Ascending aorta (tissue), 2 donors: ENCODE measurements around the gene MFSD2A. TPM values are rescaled to one million over a fixed set of nuclear protein-coding genes. Genes with fewer than 3 reads are reported as not detected.

Experiments
- DNase-seq, 2 donors: peaks; one replicate each; pipeline ENCODE4 v3.0.0-alpha.2; 2019; ENCODE audit warnings: low spot score in 2 of 2
- H3K27ac ChIP-seq, 2 donors: fragments of 200-600 bp; sonication (generic); one replicate each; pipeline ENCODE4 v1.5.1; 2016 to 2017; ENCODE audit warnings: mild to moderate bottlenecking in 1 of 2
- H3K27me3 ChIP-seq: fragments of 200-600 bp; sonication (generic); one replicate; pipeline ENCODE4 v1.5.1; 2017
- H3K36me3 ChIP-seq, 2 donors: fragments of 200-600 bp; sonication (generic); one replicate each; pipeline ENCODE4 v1.5.1; 2016
- H3K4me1 ChIP-seq, 2 donors: fragments of 200-600 bp; sonication (generic); one replicate each; pipeline ENCODE4 v1.5.1; 2016 to 2017; ENCODE audit warnings: mild to moderate bottlenecking in 1 of 2
- H3K4me3 ChIP-seq, 2 donors: fragments of 200-600 bp; sonication (generic); one replicate each; pipeline ENCODE4 v1.5.1; 2016 to 2017; ENCODE audit warnings: mild to moderate bottlenecking in 1 of 2
- H3K9me3 ChIP-seq, 2 donors: fragments of 200-600 bp; sonication (generic); one replicate each; pipeline ENCODE4 v1.5.1; 2016
- CTCF ChIP-seq, 3 experiments: fragments of 200-600 bp in 2 of 3; fragments of 450-650 bp in 1 of 3; sonication (generic) in 2 of 3; IDR thresholded peaks; one replicate each; pipeline ENCODE4 v1.5.1; 2016 to 2019; ENCODE audit warnings: antibody characterized with exemption in 3 of 3, mild to moderate bottlenecking in 1 of 3, moderate library complexity in 1 of 3
- intact Hi-C: fragments of 100-400 bp; cut with DNase I; formaldehyde crosslinking; loops from one replicate; pipeline ENCODE4 v1.15.1; 2023
- total RNA-seq: library from RNA; depleted of rRNA; stranded (reverse); fragments of >200 nt; gene quantifications from one replicate; pipeline ENCODE4 v1.1.0, GENCODE V29; 2016

Gene MFSD2A
- total RNA-seq, 1 donor from 2014 or later, result 0.32 TPM

GRCh38 chr1:39965044-39965443 is 10.1 kb downstream of the MFSD2A start:
- Histone ChIP-seq H3K27me3 (no peaks in the 10 kb centered on the region), H3K27ac (no peak overlapping the region), H3K4me1 (no peaks in the 10 kb centered on the region), H3K9me3 (no peaks in the 10 kb centered on the region), H3K36me3 (no peaks in the 10 kb centered on the region), H3K4me3 (no peak overlapping the region)
- DNase-seq, result no peak
- intact Hi-C loops, result no loop called here
- TF ChIP-seq CTCF (IDR thresholded peaks at IDR 0.05), result no peak

- no peaks in the 10 kb centered on the region for H3K9me3 ChIP-seq
- intact Hi-C loops, result no loop called here
- H3K36me3 ChIP-seq, result no peaks in the 10 kb centered on the region
- H3K27me3 ChIP-seq, result no peaks in the 10 kb centered on the region
- H3K4me1 ChIP-seq, result no peaks in the 10 kb centered on the region
- TF ChIP-seq CTCF (IDR thresholded peaks at IDR 0.05), result no peak
- DNase-seq, result no peak
- H3K4me3 ChIP-seq, result no peak overlapping the region
- H3K27ac ChIP-seq, result no peak overlapping the region
Observed at GRCh38 chr1:39969048-39969447, 14.1 kb downstream of the MFSD2A start.

GRCh38 chr1:39969531-39970270 is 14.8 kb downstream of the MFSD2A start:
- intact Hi-C loops, result loop anchor here (5.0 kb wide), 1 partner anchor 42 kb away; no protein-coding TSS in a partner anchor
- Histone ChIP-seq H3K4me1 (no peaks in the 10 kb centered on the region), H3K9me3 (no peaks in the 10 kb centered on the region), H3K4me3 (no peak overlapping the region), H3K36me3 (no peaks in the 10 kb centered on the region), H3K27ac (no peak overlapping the region), H3K27me3 (no peaks in the 10 kb centered on the region)
- DNase-seq, result no peak
- no peak for TF ChIP-seq CTCF (IDR thresholded peaks at IDR 0.05)

- Histone ChIP-seq H3K9me3 (no peaks in the 10 kb centered on the region), H3K27me3 (no peaks in the 10 kb centered on the region), H3K4me1 (no peaks in the 10 kb centered on the region), H3K4me3 (no peak overlapping the region), H3K27ac (no peak overlapping the region), H3K36me3 (no peaks in the 10 kb centered on the region)
- TF ChIP-seq CTCF (IDR thresholded peaks at IDR 0.05), result no peak
- intact Hi-C loops, result loop anchor here (5.0 kb wide), 1 partner anchor 43 kb away; no protein-coding TSS in a partner anchor
- DNase-seq, result no peak
Observed at GRCh38 chr1:39970274-39970673, 15.3 kb downstream of the MFSD2A start.

- no peaks in the 10 kb centered on the region for H3K27me3 ChIP-seq
- no peak for DNase-seq
- no peak for TF ChIP-seq CTCF (IDR thresholded peaks at IDR 0.05)
- H3K9me3 ChIP-seq, result no peaks in the 10 kb centered on the region
- no peaks in the 10 kb centered on the region for H3K36me3 ChIP-seq
- intact Hi-C loops, result loop anchor here (5.0 kb wide), 1 partner anchor 44 kb away; no protein-coding TSS in a partner anchor
- H3K27ac ChIP-seq, result no peak overlapping the region
- H3K4me1 ChIP-seq, result no peaks in the 10 kb centered on the region
- no peak overlapping the region for H3K4me3 ChIP-seq
Observed at GRCh38 chr1:39971138-39971537, 16.2 kb downstream of the MFSD2A start.
